Measurements from ENCODE around the gene MAST4.

DNA sequence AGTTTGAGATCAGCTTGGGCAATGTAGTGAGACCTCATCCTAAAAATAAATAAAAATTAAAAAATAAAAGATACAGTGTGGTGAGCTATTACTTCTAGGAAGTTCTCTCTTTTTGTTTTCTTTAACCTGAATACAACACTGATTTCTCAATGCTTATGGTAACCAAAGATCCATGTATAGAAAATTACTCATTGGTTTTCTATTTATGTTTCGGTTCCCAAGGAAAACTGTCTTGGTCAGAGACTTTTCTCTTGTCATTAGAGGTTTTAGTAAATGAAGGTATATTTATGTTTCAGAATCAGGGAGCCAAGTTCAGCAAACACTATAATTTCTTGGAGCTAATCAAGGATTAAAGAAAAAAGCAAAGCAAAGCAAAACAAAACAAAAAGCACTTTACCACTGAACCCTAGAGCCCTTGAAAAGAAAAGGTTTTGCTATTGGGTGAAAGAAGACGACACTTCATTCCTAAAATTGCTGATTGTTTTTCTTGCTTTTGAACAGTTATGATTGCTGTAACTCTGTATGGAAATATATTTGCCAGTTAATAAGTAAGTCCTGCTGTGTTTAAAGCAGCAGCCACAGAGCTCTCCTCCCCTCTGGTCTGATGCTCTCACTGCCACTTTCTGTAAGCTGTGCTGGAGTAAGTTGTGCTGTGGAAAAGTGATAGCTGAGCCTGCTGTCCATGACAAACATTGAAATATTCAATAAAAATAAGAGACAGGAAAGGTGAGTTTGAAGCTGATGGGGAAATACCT, 302.2 kb downstream of the MAST4 start:
- TF ChIP-seq, protein P1, sequence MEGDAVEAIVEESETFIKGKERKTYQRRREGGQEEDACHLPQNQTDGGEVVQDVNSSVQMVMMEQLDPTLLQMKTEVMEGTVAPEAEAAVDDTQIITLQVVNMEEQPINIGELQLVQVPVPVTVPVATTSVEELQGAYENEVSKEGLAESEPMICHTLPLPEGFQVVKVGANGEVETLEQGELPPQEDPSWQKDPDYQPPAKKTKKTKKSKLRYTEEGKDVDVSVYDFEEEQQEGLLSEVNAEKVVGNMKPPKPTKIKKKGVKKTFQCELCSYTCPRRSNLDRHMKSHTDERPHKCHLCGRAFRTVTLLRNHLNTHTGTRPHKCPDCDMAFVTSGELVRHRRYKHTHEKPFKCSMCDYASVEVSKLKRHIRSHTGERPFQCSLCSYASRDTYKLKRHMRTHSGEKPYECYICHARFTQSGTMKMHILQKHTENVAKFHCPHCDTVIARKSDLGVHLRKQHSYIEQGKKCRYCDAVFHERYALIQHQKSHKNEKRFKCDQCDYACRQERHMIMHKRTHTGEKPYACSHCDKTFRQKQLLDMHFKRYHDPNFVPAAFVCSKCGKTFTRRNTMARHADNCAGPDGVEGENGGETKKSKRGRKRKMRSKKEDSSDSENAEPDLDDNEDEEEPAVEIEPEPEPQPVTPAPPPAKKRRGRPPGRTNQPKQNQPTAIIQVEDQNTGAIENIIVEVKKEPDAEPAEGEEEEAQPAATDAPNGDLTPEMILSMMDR (IDR thresholded peaks at IDR 0.05; ENCODE audit: low read depth, low read length, poor library complexity, severe bottlenecking): no peak
- TF ChIP-seq EZH2phosphoT487 (IDR thresholded peaks at IDR 0.05; ENCODE audit: borderline replicate concordance, low read length): no peak

Data from DOHH2 (cell line).